SHP77 treated with DMSO at 0.1 percent for 48 hours (cell line): ENCODE data around the gene PTPN11.
A peak's percentile ranks its signal among the peaks of the same experiment; 100 is the strongest.
"Not testable (repeated sequence)": the region's sequence is repeated elsewhere in the genome, so short reads cannot be mapped to it uniquely, and the experiment has no call there.

Source experiments
- DNase-seq: peaks from one replicate; lab custom pipeline; 2025; lab: John Stamatoyannopoulos, UW

The PTPN11 gene

DNA sequence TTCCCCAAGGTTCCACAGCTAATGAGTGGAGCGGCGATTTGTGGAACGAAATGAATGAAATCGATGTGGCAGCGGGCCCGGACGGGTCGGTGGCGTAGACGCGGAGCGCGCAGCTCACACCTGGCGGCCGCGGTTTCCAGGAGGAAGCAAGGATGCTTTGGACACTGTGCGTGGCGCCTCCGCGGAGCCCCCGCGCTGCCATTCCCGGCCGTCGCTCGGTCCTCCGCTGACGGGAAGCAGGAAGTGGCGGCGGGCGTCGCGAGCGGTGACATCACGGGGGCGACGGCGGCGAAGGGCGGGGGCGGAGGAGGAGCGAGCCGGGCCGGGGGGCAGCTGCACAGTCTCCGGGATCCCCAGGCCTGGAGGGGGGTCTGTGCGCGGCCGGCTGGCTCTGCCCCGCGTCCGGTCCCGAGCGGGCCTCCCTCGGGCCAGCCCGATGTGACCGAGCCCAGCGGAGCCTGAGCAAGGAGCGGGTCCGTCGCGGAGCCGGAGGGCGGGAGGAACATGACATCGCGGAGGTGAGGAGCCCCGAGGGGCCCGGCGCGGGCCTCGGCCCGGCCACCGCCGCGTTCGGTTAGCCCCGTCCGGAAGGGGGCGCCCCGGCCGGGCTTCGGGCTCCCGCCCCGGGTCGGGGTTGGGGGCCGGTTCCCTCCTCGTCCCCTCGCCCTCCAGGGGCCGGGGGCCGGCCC lies at the start of gene PTPN11:
PTPN11 (plus strand) TSS at position 340 of the 689 bp plus-strand sequence; CDS start at position 505, 165 bp downstream.
- peak; percentile 37 for DNase-seq

DNA sequence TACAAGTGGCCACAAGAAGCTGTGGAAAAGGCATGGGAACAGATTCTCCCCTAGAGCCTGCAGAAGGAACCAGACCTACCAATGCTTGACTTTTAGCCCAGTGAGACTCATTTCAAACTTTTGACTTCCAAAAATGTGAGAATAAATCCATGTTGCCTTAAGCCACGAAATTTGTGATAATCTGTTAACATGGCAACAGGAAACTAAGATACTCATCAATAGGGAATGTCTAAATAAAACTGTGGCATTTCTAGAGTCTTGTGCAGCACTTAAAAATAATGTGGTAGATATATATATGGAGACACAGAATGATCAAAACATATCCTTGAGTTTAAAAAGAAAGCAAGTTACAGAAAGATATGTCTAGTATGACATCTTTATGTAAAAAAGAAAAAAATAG lies 48.5 kb upstream of the PTPN11 start:
- no peak for DNase-seq

DNA sequence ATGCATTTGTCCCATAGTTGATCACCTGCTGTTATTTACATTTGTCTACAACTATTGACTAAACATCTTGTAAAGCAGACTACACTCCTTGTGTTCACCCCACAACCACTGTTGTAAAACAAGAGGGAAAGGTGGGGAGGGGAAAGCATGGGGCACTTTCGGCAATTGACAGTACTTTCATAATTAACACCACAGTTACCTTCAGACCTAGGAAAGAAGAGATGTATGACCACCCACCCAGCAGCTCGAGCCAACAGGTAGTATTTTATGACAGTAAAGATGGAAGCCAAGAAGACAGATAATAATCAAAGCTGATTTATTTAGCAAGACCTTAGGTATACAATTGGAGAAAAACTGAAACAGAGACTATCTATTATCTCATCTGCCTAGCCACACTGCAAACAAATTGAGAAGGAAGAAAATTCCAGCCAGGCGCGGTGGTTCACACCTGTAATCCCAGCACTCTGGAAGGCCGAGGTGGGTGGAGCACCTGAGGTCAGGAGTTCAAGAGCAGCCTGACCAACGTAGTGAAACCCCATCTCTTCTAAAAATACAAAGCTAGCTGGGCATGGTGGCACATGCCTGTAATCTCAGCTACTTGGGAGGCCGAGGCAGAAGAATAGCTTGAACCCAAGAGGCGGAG lies 47.8 kb upstream of the PTPN11 start:
- DNase-seq, result no peak

DNA sequence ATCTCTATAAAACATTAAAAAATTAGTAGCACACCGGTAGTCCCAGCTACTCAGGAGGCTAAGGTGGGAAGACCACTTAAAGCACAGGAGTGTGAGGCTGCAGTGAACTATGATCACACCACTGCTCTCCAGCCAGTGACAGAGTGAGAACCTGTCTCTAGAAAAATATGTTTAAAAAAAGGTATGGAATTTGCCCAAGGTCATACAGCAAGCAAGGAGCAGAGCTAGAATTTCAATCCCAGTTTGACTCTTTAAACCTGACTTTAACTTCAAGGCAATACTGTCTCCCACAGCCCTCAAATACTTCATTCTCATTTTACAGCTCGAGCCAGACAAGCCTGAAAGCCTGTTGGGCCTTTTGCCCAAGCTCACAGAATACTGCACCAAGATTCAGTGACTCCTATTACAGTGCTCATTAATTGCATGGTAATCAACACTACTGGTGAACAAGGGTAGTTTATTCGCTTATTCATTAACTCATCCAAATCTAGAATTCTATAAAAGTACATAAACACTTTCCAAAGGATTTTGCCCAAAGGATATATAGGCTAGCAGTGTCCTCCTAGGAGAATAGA lies 44.5 kb upstream of the PTPN11 start:
- no peak for DNase-seq

DNA sequence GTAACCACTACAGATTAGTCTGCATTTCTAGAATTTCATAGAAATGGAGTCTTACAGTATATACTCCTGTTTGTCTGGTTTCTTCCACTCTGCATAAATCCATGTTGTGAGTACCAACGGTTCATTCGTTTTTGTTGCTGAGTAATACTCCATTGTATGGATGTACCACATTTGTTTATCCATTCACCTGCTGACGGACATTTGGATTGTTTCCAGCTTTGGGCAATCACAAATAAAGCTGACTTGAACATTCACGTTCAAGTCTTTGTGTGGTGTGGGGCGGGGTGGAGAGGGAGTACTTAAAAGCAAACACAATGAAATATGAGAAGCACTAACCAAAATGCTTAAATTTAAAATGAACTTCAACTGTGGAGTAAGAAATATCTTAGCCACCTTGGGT lies 43.6 kb upstream of the PTPN11 start:
- DNase-seq, result peak; percentile 14

DNA sequence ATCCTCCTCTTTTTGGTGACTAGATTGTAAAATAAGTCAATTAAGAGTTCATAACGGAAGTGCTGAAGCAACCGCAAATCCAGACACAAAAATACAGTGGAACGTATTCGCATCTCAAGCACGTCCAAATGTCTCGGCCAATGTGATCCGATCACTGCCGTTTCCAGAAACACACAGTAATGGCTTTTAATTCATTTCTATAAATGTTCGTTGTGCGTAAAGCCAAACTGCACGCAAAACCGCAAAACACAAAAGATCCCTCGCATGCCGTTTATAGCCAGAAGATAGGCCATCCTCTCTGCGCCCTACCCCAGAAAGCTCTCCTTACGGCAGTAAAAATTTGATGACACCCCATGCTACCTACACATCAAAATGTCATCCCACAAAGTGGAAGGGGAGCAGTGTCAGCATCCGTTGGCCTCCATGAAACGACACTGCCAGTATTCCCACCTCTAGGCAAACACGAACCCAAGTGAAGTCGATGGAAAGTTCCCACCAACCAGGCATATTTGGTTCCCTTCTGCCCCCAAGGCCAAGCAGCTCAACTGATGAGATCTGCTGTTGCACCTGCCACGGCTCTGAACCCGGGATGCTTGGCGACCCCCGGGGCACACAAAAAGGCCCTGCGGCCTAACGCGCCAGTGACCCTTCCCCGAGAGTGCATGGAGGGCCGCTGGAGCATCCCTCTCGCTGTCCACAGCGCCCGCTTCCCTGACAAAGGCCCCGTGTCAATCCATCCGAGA lies 37.9 kb upstream of the PTPN11 start:
- no peak for DNase-seq

DNA sequence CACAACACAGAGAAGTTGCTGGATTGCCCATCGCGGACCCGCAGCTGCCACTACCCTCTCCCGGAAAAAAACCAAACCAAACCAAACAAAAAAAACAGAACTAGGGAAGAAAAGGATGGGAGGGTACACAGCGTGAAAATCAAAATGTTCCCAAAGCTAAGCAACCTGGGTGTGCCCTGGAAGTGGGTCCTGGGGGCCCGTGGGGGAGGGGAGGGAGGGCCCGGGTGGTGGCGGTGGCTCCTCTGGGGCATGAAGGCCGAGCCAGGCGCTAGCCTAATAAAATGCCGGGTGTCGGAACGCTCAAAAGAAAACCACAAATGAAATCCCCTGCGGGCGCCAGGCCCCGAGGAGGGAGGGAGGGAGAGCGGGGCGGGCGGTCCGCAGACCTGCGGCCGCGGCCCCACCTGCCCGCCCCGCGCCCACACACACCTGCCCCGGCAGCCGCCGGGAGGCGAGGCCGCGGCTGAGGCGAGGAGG lies 37.3 kb upstream of the PTPN11 start:
- DNase-seq, result no peak

DNA sequence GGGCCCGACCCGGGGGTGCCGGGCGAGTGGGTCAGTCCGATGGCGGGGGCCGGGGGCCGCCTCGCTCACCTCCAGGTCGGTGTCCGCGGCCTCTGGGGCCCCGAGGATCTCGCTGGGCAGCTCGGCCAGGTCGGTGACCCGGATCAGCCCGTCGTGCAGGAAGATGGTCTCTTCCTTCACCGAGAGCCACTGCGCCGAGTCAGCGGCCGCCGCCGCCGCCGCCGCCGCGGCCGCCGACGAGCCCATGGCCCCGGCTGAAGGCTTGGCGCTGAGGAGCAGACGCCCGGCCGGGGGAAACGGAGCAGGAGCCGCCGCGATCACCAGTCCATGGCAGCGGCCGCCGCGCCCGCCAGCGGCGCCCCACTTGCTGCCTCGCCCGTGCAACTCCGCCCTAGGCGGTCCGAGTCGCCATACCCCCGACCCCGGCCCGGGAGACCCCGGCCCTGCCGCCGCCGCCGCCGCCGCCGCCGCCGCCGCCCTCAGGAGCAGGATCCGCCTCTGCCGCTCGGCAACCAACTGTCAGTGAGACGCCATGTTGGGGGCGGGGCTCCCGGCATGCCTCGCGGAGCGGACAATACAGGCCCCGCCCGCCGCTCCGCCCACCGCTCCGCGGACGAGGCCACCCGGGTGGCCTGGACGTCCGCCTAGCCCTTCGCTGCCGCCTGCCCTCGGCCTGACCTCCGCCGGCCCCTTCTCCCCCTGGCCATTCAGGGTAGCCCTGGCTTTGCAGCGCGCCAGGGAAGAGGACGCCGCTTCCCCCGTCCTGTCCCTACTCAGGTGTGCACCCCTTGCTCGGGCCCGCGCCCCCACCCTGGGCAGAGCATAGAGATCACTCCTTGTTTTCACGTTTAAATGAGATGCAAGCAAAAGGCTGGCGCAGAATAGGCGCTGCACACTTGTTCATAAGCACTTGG lies 36.6 kb upstream of the PTPN11 start, which contains the start of gene HECTD4:
HECTD4 (minus strand) TSS at position 549 of the 914 bp plus-strand sequence; CDS start at position 246, 303 bp downstream.
- peak; percentile 86 for DNase-seq

DNA sequence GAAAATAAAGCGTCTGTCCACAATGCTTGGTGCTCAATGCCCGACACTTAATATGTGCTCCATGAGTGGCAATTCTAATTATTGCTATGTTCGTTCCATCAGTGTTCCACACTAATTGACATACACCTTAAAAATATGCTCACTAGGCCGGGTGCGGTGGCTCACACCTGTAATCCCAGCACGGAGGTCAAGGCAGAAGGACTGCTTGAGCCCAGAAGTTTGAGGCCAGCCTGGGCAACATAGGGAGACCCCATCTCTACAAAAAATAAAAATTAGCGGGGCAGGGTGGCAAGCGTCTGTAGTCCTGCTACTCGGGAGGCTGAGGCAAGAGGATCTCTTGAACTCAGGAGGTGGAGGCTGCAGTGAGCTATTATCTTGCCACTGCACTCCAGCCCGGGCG lies 35.9 kb upstream of the PTPN11 start:
- no peak for DNase-seq

DNA sequence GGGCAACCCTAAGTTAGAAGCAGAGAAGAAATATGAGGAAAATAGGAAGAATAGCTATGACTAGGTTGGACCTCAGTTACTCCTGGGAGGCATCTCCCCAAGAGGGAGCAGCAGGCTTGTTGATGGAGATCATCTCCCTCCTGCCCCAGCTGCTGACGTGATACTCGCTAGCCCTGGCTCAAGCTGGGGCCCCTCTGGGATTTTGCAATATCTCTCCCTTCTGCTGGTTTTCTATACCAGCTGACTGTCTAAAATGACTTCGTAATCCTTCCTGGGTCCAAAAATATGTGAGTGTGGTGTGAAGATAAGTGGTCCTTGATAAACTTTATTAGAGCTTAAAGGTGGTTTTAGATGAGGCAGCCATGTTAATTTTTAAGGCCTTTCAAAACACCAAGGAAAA lies 32.0 kb upstream of the PTPN11 start:
- no peak for DNase-seq

DNA sequence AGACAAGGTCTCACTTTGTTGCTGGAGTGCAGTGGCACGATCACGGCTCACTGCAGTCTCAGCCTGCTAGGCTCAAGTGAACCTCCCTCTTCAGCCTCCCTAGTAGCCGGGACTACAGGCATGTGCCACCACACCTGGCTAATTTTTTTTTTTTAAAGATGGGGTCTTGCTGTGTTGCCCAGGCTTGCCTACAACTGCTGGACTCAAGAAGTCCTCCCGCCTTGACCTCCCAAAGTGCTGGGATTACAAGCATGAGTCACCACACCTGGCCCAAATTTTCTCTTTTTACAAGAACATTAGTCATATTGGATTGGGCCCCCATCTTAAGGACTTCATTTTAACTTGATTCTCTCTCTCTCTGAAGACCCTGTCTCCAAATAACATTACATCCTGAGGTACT lies 29.5 kb upstream of the PTPN11 start:
- DNase-seq, result no peak

DNA sequence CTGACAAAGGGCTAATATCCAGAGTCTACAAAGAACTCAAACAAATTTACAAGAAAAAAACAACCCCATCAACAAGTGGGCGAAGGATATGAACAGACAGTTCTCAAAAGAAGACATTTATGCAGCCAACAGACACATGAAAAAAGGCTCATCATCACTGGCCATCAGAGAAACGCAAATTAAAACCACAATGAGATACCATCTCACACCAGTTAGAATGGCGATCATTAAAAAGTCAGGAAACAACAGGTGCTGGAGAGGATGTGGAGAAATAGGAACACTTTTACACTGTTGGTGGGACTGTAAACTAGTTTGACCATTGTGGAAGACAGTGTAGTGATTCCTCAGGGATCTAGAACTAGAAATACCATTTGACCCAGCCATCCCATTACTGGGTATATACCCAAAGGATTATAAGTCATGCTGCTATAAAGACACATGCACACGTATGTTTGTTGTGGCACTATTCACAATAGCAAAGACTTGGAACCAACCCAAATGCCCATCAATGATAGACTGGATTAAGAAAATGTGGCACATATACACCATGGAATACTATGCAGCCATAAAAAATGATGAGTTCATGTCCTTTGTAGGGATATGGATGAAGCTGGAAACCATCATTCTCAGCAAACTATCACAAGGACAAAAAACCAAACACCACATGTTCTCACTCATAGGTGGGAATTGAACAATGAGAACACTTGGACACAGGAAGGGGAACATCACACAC lies 28.7 kb upstream of the PTPN11 start:
- not testable (repeated sequence) for DNase-seq

DNA sequence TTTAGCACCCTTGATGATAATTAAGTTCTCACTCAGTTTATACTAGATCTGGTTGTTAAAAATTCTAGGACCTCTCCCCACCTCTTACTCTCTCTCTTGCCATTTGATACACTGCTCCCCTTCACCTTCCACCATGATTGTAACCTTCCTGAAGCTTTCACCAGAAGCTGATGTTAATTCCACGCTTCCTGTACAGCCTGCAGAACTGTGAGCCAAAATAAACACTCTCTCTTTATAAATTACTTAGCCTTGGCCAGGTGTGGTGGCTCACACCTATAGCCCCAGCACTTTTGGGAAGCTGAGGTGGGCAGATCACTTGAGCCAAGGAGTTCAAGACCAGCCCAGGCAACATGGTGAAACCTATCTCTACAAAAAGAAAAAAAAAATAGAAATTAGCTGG lies 25.4 kb upstream of the PTPN11 start:
- DNase-seq, result no peak

DNA sequence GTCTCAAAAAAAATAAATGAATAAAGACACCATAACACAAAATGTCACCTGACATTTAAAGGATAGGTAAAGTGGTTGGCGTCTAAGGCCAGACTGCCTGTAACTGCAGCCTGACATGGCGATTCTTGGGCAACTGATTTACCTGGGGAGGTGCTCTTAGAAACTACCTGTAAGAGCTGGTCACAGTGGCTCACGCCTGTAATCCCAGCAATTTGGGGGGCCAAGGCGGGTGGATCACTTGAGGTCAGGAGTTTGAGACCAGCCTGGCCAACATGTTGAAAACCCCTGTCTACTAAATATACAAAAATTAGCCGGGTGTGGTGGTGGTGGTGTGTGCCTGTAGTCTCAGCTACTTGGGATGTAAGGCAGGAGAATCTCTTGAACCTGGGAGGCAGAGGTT lies 17.7 kb upstream of the PTPN11 start:
- DNase-seq, result no peak

DNA sequence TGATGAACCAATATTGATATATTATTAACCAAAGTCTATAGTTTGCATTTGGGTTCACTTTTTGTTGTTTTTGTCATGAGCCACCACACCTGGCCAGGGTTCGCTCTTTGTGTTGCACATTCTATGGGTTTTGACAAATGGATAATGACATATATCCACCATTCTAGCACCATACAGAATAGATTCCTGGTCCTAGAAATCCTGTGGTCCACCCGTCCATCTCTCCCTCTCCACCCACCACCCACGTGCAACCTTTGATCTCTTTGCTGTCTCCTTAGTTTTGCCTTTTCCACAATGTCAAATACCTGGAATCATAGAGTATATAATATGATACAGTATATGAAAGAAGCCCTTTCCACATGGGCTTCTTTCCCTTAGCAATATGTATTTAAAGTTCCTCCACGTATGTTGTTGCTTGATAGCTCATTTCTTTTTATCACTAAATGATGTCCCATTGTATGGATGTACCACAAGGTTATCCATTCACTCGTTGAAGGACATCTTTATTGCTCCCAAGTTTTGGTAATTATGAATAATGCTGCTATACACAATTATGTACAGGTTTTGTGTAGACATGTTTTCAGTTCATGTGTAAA lies 16.7 kb upstream of the PTPN11 start:
- DNase-seq, result no peak

DNA sequence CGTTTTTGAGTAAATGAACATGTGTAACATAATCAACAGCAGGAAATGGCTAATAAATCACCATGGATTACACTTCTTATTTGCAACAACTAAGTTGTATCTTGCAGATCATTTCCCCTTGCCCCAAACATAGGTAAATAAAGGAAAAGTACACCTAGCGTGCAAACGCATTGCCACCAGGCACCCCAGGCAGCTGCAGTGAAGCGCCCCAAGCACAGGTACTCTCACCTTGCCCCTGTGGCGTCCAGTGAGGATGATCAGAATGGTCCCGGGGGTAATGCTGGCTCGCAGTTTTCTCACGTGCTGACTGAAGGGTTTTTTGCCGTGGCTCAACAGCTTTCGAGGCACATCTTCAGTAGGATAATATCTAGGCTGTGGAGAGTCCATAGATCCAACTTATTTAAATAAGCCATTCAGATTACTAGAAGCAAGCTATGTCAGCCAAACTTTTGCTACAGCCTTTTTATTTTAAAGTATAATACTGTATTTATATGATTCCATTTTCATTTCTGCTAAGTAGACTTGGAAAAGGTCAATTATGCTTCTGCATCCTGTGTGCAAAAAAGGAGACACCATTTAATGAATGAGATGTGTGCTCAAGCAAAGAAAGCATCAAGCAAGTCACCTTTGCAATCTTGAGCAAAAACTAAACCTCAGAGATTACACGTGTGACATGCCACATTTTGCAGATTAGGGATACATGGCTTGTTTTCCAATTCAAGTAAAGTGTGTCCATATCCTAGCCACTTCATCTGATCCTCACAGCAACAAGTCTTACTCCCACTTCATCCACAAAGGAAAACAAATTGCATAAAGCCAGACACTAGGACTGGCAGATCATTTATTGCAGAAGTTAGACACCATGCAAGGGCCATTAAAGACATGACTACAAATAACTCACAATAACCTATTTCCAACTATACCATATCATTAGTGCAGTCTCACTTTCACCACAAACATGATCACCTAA lies 11.9 kb upstream of the PTPN11 start:
- no peak for DNase-seq

DNA sequence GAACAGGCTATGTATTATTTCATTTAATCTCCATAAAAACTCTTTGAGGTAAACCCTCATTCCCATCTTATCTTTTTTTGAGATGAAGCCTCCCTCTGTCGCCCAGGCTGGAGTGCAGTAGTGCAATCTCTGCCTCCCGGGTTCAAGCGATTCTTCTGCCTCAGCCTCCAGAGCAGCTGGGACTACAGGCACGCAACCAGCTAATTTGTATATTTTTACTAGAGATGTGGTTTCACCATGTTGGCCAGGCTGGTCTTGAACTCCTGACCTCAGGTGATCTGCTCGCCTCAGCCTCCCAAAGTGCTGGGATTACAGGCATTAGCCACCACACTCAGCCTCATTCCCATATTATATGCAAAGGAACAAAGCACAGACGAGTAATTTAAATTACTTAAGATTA lies 11.1 kb upstream of the PTPN11 start:
- DNase-seq, result not testable (repeated sequence)

DNA sequence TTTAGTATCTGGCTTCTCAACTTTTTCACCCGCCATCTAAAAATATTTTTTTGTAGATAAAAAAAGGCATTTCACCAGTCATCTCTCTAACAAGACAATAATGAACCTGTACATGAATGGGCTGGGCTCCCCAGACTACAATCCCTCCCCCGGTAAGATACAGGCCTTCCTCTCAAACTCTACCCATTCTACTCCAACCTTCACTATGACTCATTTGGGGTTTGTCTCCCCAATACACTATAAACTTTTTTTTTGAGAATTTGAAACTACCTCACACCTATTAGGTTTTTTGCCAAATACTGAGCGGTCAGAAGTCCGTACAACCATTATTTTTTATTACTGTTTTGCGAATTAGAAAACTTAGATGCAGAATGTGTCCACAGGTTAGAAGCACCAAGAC lies 10.1 kb upstream of the PTPN11 start:
- no peak for DNase-seq
